Measurements from ENCODE around the gene POLA2. TPM values are rescaled to one million over a fixed set of nuclear protein-coding genes. Genes with fewer than 3 reads are reported as not detected.

POLA2 gene
- total RNA-seq, 1 experiment from 2014 or later = 37.7 TPM

GRCh38 chr11:65293909-65294381 lies 32.2 kb downstream of the POLA2 start:
- no peak for DNase-seq
- Mint-ChIP-seq H3K9me3 (no peaks in the 10 kb centered on the region), H3K4me3 (no peak overlapping the region), H3K4me1 (peaks cover 0 to 9% of the 10 kb centered on the region in 2 experiments; a peak in 1 of 4 replicates), H3K36me3 (ENCODE audit: insufficient read depth in 1 of 3, low read depth in 3 of 3) (peaks cover 34 to 95% (median 78%) of the 10 kb centered on the region in 3 experiments), H3K27ac (0 out of 7 replicates have a peak overlapping the region, but pooled peaks of 2 of the 3 experiments have one; percentile 9 to 19), H3K27me3 (ENCODE audit: low read depth) (no peaks in the 10 kb centered on the region)
- Histone ChIP-seq H3K4me1 (ENCODE audit: insufficient read depth, low read length) (no peaks in the 10 kb centered on the region; the same call in 1 of the 2 replicates), H3K18ac (ENCODE audit: insufficient read length, low read depth, low read length) (no peak overlapping the region), H2BK5ac (ENCODE audit: insufficient read length, low read length) (no peak overlapping the region), H2AFZ (ENCODE audit: low read length) (no peak overlapping the region), H3K23ac (ENCODE audit: insufficient read length, low read depth, low read length) (no peak overlapping the region), H4K20me1 (ENCODE audit: control insufficient read depth, insufficient read depth, insufficient read length) (no peaks in the 10 kb centered on the region), H2BK120ac (ENCODE audit: low read depth, low read length, poor library complexity, severe bottlenecking) (no peak overlapping the region), H4K5ac (ENCODE audit: insufficient read length, low read depth, low read length) (no peak overlapping the region), H2BK12ac (ENCODE audit: insufficient read length, low read depth, low read length) (no peak overlapping the region), H3K4me2 (ENCODE audit: insufficient read depth, insufficient read length, low read length) (no peak overlapping the region), H2AK5ac (ENCODE audit: insufficient read length, low read length) (no peak overlapping the region), H4K91ac (ENCODE audit: insufficient read length, low read depth, low read length) (no peak overlapping the region), H3K79me2 (ENCODE audit: insufficient read depth, low read length) (no peaks in the 10 kb centered on the region), H3K23me2 (ENCODE audit: insufficient read length, low read depth, low read length, poor library complexity, severe bottlenecking) (no peaks in the 10 kb centered on the region), H3K9me3 (ENCODE audit: control insufficient read depth, low read depth, low read length) (no peaks in the 10 kb centered on the region), H2BK15ac (ENCODE audit: low read depth, low read length) (no peak overlapping the region), H4K8ac (replicated peaks; ENCODE audit: insufficient read length, low read depth, low read length) (no peak overlapping the region), H2BK20ac (ENCODE audit: low read depth, low read length, poor library complexity, severe bottlenecking) (no peak overlapping the region), H3K9ac (ENCODE audit: extremely low read depth, insufficient read length, low read length) (no peak overlapping the region), H3K27ac (ENCODE audit: insufficient read length, low read depth, low read length) (no peak overlapping the region), H3K56ac (ENCODE audit: insufficient read length, low read depth, low read length) (no peak overlapping the region), H3K27me3 (ENCODE audit: insufficient read depth, low read length) (no peaks in the 10 kb centered on the region), H3T11ph (ENCODE audit: low read length) (no peak overlapping the region), H3K79me1 (ENCODE audit: insufficient read depth, low read depth, low read length, poor library complexity, severe bottlenecking) (no peaks in the 10 kb centered on the region), H3K4ac (ENCODE audit: low read depth, low read length) (no peak overlapping the region), H3K14ac (ENCODE audit: insufficient read depth, low read length) (no peak overlapping the region)
- WGBS (ENCODE audit: extremely low coverage, insufficient read length, low lambda C conversion rate) = no CpG with 5 or more reads among the region's 10 CpGs
- no peak for TF ChIP-seq CTCF (conservative IDR thresholded peaks at IDR 0.05)

Measured in H9 (cell line).